DMS53 (cell line): Measurements from ENCODE around the gene RNF112.

ENCODE experiments used
- DNase-seq: peaks from one replicate; lab custom pipeline; 2025; lab: John Stamatoyannopoulos, UW

RNF112 gene

GRCh38 chr17:19375732-19376131 lies 35.3 kb upstream of the RNF112 start:
- DNase-seq = no peak

DNA sequence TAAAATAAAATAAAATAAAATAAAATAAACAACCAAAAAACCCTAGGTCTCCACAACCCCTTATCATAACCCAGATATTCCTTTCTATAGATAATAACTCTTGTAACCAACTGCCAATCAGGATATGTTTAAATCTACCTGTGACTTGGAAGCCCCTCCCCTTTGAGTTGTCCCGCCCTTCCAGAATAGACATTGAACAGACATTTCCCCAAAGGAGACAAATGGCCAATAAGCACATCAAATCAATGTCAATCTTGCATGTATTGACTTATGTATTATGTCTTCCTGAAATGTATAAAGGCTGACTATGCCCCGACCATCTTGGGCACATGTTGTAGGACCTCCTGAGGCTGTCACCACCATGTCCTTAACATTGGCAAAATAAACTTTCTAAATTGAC lies 34.2 kb upstream of the RNF112 start:
- DNase-seq = peak; percentile 67

DNA sequence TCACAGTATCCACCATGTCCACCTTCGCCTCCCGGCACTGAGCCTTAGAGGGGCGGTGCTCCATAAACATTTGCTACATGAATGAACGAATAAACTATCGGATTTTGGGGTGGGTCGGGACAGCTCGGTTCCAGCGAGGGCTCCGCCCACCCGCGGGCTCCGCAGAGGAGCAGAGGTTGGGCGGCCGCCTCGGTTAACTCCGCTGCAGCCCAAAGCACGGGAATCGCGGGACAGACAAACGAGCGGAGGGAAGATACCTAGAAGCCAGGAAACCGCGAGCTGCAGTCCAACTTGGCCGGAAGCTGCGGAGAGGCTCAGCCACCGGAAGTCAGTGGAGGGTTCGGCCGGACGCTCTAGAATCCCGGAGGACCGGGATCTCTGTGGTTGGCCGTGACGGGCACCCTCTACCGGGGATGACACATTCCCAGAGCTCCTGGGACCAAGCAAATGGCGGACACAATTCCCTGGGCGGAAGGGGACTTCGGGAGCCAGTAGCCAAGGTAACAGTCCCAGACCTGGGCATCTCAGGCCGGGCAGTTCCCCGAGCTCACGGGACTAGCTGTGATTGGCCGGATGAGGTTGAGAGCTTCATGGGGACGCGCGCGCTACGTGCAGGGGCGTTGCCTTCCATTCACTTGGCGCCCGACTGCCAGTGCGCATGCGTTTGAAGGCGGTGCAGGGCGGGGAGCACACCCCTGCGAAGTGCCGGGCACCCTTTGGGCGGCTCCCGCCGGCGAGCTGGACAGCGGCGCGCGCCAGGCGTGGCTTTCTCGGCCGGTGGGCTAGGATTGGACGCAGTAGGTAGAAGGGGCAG lies 33.2 kb upstream of the RNF112 start:
- peak; percentile 97 for DNase-seq

- DNase-seq = peak; percentile 23
Observed at GRCh38 chr17:19378416-19379360, 32.3 kb upstream of the RNF112 start, which contains the start of gene MAPK7. TSS of gene MAPK7 (plus strand) at chr17:19378498. CDS start at chr17:19378901, 403 bp downstream.

- DNase-seq = no peak
Observed at GRCh38 chr17:19379361-19380065, 31.5 kb upstream of the RNF112 start.

DNA sequence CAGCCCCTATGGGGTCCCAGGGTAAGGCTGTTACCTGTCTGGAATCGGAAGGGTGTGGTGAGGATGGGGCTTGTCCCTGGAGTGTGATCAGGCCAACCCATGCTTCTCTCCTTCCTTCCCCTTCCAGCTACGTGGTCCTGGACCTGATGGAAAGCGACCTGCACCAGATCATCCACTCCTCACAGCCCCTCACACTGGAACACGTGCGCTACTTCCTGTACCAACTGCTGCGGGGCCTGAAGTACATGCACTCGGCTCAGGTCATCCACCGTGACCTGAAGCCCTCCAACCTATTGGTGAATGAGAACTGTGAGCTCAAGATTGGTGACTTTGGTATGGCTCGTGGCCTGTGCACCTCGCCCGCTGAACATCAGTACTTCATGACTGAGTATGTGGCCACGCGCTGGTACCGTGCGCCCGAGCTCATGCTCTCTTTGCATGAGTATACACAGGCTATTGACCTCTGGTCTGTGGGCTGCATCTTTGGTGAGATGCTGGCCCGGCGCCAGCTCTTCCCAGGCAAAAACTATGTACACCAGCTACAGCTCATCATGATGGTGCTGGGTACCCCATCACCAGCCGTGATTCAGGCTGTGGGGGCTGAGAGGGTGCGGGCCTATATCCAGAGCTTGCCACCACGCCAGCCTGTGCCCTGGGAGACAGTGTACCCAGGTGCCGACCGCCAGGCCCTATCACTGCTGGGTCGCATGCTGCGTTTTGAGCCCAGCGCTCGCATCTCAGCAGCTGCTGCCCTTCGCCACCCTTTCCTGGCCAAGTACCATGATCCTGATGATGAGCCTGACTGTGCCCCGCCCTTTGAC lies 30.3 kb upstream of the RNF112 start:
- no peak for DNase-seq

- no peak for DNase-seq
Observed at GRCh38 chr17:19381361-19381740, 29.7 kb upstream of the RNF112 start.

DNA sequence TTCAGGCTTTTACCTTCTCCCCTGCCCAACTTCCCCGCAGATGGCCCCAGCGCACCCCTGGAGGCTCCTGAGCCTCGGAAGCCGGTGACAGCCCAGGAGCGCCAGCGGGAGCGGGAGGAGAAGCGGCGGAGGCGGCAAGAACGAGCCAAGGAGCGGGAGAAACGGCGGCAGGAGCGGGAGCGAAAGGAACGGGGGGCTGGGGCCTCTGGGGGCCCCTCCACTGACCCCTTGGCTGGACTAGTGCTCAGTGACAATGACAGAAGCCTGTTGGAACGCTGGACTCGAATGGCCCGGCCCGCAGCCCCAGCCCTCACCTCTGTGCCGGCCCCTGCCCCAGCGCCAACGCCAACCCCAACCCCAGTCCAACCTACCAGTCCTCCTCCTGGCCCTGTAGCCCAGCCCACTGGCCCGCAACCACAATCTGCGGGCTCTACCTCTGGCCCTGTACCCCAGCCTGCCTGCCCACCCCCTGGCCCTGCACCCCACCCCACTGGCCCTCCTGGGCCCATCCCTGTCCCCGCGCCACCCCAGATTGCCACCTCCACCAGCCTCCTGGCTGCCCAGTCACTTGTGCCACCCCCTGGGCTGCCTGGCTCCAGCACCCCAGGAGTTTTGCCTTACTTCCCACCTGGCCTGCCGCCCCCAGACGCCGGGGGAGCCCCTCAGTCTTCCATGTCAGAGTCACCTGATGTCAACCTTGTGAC lies 29.1 kb upstream of the RNF112 start:
- DNase-seq = no peak

DNA sequence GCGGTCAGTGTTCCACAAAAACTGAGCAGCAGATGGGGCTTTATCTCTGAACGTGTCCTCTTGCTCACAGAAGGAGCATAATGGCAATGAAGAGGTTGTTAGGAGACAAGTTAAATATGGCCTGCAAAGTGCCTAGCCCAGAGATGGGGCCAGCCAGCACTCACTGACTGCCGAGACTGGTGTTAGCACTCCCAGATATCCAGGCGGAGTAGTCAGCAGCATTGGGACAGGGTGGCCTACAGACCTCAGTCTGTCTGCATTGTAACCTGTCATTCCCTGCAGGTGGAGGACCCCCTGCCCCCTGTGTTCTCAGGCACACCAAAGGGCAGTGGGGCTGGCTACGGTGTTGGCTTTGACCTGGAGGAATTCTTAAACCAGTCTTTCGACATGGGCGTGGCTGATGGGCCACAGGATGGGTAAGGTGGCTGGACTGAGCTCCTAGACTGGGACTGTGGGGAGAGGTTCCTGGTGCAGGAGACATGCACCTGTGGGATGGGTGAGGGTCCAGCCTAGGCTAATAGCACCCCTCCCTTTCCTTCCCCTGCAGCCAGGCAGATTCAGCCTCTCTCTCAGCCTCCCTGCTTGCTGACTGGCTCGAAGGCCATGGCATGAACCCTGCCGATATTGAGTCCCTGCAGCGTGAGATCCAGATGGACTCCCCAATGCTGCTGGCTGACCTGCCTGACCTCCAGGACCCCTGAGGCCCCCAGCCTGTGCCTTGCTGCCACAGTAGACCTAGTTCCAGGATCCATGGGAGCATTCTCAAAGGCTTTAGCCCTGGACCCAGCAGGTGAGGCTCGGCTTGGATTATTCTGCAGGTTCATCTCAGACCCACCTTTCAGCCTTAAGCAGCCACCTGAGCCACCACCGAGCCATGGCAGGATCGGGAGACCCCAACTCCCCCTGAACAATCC lies 28.2 kb upstream of the RNF112 start:
- no peak for DNase-seq

- DNase-seq = no peak
Observed at GRCh38 chr17:19383681-19384470, 27.2 kb upstream of the RNF112 start.

GRCh38 chr17:19384723-19385391 lies 26.2 kb upstream of the RNF112 start:
- peak; percentile 30 for DNase-seq

DNA sequence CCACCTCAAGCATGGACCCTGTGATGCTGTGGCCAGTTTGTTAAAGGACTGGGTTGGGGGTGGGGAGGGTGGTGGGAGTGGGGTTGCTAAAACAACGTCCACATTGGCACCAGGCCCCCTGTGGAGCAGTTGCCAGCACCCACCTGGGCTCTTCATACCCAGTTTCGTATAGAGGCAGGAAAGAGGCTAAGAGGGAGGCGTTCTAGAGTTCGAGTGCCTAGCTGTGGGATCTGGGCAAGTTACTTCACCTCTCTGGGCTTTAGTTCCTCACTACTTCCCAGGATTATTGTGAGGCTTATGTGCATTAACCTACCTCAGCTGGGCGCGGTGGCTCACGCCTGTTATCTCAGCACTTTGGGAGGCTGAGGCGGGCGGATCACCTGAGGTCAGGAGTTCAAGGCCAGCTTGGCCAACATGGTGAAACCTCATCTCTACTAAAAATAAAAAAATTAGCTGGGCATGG lies 25.5 kb upstream of the RNF112 start:
- DNase-seq = no peak

GRCh38 chr17:19386051-19386929 lies 24.7 kb upstream of the RNF112 start:
- peak; percentile 27 for DNase-seq

DNA sequence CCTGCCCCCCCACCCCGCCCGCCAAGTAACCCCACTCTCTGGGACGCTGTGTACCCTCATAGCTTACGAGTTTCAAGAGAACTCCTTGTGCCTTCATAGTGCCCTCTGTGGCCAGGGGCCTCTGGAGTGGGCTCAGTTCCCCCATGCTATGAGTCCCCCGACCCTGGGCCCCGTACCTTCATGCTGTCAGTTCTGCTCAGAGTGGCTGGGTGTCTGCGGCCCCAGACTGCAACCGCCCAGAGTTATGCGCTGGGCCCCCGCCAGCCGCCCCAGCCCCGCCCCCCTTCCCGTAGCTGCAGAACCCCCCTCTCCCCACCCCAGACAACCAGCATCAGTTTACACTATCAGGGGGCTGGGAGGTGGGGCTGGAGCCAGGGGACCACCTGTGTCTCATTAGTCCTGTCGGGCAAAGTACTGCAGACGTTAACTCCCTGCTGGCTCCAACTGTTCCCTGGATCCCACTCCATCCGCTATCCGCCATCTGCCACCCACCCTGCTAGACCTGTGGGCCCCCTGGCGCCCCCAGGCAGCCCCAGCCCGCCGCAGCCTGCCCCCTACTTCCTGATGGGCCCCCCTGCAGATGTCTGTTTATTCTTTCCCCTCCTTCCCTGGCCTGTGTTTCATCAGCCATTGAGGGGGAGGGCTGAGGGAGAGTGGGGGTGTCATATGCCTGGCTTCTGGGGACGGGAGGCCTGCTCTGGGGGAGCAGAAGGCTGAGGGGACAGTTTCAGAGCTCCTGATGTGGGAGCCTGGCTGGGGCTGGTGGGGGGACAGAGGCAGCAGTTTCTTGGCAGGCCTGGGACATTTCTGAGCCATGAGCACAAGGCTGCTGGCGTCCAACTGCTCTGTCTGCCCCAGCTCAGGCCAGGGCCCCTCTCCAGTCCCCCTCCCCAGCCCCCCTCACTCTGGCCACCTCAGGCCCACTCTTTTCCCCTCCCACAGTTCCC lies 23.8 kb upstream of the RNF112 start, which contains the start of gene MFAP4:
Gene MFAP4, minus strand, starts transcription at position 217 of the 947 bp plus-strand sequence. Its CDS starts 35 bp downstream, at position 182.
- DNase-seq = no peak

DNA sequence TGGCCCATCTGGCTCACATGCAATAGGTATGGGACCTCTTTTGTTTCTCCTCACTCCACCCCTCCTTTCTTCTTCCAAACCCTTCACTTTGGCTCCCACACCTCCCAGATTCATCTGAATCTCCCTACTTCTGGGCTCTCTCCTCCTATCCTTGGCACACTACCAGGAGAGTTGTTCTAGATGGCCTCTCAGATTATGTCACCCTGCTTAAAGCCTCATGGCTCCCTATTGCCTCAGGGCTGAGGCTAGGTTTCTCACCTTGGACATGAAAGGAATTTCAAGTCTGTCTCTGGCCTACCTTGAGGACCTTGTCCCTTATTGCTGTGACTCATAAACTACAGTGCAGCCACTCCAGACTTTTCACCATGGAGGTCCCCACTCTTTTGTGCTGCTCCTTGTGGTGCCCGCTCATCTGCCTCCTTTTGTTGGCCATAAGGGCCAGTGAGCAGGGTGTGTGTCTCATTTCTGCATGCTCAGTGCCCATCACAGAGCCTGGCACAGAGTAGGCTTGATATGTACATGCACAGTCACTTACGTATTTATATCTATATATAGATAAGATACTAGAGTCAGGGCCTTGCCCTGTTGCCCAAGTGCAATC lies 23.0 kb upstream of the RNF112 start:
- DNase-seq = no peak
